GM18526 (cell line): ENCODE measurements around the gene GET4.

Source experiments
- POLR2A ChIP-seq: IDR thresholded peaks from 3 replicates; pipeline ENCODE4 v1.6.1; 2011; ENCODE audit not compliant: insufficient read length; ENCODE audit errors: extremely low read depth

Gene GET4

DNA sequence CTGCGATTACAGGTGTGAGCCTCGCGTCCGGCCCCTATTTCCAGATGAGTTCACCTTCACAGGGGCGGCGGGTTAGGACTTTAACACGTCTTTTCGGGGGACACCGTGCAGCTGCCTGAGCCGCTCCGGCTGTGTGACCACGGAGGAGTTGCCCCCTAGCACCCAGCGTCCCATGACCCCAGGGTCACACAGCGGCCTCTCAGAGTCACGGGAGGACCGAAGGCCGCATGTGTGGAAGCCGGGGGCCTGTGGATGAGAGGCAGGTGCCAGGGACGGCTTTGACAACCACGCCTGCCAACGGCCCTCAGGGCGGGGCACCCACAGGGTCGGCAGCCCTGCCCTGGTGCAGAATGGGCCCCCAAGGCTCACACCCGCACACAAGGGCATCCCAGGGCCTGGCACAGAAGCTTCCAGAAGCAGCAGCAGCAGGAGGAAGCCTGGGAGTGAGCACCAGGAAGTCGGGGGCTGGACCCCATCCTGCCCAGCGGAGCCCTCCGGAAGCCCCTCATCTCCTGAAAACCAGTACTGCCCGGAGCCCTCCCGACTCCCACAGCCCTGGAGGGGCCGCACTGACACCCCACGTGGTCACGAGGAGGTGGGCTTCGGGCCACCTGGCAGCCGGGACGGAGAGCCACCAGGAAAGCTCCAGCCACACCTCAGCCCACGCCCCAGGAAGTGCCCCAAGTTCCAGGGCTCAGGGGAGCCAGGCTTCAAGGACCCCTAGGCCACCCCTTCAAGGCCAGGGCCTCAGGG lies 45.4 kb downstream of the GET4 start:
- TF ChIP-seq POLR2A, result no peak

- TF ChIP-seq POLR2A, result no peak
Observed at GRCh38 chr7:922334-923107, 46.2 kb downstream of the GET4 start.

DNA sequence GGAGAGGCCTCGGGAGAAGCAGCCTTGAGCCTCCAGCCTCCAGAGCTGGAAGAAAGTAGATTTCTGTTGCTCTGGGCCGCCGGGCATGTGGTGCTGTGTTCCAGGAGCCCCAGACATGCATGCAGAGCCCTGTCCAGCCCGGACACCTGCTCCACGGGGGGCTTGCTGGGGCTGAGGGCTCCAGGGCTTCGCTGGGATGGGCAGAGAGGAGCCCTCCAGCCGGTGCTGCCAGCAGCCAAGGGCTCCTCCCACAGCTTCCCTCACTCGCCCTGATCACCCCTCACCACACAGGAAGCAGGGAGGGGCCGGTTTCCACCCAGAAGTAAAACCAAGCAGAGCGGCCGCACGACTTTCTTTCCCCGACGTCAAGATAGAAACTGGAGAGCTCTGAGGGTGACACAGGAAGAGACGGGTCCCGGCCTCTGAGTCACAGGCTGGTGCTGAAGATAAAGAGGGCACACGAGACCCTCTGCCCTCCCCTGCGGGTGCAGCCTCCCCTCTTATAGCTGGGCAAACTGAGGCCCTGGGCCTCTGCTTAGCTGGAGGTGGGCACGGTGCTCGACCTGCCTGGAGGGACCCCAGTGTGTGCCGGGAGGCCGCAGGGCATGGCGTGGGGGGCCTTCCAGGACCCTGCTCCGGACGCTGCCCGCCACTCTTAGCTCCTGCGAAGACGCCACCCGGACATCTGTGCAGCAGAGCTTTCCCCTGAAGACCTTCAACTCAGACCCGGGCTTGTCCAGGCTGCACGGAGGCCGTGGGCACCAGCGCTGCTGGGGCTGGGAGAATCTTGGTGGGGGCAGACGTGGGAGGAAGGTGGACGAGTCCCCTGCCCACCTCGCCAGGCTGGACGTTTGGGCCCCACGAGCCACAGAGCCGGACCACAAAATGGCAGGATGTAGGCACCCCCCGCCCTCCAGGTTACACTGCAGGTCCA lies 47.0 kb downstream of the GET4 start:
- peak; percentile 83 for TF ChIP-seq POLR2A

GRCh38 chr7:924541-925231 lies 48.3 kb downstream of the GET4 start:
- no peak for TF ChIP-seq POLR2A

DNA sequence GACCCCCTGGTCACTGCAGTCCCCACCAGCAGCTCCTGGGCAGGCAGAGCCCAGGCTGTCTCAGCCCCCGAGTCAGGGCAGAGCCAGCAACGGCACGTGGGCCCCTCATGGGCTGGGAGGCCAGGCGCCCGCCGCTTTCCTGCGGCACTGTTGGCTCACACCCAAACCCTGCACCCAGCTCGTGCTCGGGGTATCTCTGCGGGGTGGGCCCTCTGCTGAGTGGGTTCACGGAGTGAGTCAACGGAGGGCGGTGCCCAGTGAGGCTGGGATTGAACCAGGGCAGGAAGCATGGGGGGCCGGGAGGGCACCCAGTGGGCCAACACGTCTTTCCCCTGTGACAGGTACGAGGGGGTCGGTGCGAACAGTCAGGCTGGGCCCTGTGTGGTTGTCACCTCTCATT lies 49.2 kb downstream of the GET4 start:
- TF ChIP-seq POLR2A, result no peak

- no peak for TF ChIP-seq POLR2A
Observed at GRCh38 chr7:926061-927030, 50.0 kb downstream of the GET4 start.

DNA sequence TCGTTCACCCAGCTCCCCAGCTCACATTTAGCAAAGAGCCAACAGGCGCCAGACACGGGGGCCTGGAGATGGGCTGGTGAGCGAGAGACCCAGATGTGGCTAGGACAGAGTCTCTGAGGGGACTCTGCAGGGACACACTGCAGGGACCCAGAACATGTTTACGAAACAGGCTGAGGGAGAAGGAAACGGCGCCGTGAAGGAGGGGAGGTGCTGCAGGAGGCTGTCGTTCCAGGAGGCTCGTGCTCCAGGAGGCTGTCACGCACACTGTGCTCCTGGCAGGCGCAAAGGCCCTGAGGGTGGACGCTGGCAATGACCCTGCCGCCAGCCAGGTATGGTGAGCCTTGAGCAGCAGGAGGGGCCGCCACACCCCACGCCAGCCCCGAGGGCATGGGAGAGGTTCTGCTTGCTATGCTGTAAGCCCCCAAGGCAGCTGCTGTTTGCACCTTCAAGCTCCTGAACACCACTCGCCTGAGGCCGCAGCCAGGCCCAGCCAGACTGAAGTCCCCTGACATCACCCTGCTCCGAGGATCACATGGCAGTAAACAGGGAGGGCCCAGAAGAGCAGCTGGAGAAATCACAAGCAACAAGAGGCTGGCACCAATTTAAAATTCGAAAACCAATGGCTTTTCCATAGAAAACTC lies 50.8 kb downstream of the GET4 start:
- no peak for TF ChIP-seq POLR2A

GRCh38 chr7:929311-929711 lies 53.0 kb downstream of the GET4 start:
- TF ChIP-seq POLR2A, result no peak

- no peak for TF ChIP-seq POLR2A
Observed at GRCh38 chr7:930975-931758, 54.8 kb downstream of the GET4 start.

DNA sequence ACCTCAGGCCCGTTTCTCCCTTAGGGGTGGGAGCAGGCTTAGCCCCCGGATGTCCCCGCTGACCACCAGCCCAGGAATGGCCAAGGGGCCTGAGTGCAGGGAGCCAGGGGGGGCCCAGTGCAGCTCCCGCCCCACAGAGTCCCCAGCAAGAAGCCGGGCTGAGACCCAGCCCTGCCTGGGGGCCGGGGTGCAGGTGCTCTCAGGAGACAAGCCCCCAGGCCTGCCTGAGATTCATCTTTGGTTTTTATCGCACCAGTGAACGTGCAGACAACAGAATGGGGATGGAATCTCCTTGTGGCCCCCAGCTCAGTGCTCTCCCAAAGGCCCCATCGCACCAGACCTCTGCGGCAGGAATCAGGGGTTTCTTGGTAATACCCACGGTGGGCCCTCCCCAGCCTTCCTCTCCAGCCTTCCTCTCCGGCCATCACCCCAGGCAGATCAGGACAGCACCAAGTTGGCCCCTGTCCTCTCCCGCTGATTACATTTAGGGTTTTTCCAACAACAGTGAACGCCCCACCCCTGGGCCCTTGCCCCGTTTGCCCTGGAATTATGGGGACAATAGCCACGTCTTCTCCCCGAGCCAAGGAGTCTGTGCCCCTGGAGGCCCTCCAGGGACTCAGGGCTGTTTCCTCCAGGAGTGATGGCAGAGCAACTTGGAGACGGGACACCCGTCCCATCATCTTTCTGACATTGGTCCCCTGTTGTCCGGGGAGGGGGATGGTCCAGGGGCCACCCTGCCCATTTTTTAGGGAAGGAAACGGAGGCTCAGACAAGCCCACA lies 55.7 kb downstream of the GET4 start:
- TF ChIP-seq POLR2A, result no peak

- no peak for TF ChIP-seq POLR2A
Observed at GRCh38 chr7:932651-932975, 56.3 kb downstream of the GET4 start.
